Stimulated activated CD8-positive, alpha-beta memory T cell treated with anti-CD3 and anti-CD28 coated beads, Interleukin-12 subunit alpha, Interleukin-12 subunit beta, amount 100 ng/mL, for 1 hour (primary cell): ENCODE results near the gene ELL.

Experiments
- DNase-seq: peaks from one replicate; pipeline ENCODE4 v3.0.0-alpha.2; 2020; ENCODE audit warnings: low read depth

Gene ELL

DNA sequence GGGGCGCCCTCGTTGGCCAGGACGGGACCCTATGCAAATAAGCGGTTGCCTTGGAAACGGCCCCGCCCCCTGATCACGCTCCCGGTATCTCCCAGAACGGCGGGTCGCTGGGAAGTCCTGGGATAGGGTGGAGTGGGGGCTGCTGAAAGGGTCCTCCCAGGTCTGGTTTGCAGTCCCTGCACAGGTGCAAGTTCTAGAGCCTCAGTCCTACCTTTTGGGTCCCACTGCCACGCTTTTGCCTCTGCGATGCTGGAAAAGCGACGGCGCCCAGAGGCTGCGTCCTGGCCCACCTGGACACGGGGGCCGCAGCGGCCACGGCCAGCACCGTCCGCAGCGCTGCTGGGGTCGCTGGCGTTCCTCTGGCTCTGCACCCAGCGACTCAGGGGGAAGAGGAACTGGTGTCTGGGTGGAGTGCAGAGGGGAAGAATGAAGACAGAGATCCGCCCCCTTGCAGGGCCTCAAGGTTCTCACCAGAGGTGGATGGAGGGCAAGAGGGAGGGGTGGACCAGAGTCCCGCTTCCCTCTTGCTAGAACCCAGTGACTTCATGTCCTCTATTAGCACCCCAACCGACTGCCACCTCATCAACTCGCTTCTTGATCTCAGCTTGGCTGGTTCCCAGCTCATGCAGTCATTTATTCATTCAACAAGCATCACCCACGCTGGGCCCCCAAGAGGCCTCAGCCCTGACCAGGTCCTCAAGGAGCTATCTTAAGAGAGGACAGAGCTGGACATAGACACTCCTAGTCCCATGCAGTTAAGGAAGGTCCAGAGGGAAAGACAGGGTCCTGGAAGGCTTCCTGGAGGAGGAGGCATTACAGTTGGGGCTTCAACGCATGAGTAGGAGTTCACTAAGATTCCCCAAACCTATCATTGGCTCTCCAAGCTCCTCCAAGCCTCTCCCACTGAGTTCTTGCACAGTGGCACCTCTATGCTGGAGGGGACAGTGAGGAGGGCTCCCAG is 124.3 kb downstream of the ELL start, which contains the start of gene LRRC25:
Gene LRRC25, minus strand, starts transcription at position 381 of the 961 bp plus-strand sequence. CDS start 659 bp downstream, outside the sequence.
- DNase-seq, result no peak

DNA sequence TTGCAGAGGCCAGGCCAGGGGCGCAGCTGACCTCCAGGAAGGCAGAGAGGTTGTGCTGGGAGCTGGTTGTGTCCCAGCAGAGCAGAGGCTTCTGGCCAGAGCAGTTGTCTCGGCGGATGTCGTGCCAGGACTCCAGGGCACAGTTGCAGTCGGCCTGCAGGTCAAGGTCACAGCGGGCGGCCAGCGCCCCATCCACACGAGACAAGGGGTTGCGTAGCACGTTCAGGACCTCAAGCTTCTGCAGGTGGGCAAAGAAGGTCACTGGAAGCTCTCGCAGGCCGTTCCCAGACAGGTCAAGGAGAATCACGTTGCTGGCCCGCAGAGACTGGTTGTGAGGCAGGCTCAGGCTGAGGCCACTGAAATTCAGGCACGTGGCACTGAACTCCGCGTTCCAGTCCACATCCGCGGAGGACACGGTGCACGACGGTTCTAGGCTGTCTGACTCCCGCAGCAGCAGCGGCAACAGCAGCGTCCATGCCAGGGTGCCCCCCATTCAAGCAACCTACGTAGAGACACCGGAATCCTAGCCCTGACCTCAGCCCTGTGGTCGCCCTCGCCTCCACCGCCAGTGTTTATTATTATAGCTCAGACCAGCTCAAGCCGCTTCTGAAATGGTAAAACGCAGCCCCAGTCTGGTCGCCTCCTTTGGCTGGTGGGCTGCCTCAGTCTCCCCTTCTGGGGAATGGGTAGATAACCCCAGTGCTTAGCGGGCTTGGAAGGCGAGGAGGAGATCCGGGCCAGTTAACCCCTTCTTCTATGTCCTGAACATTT is 125.2 kb downstream of the ELL start:
- no peak for DNase-seq

DNA sequence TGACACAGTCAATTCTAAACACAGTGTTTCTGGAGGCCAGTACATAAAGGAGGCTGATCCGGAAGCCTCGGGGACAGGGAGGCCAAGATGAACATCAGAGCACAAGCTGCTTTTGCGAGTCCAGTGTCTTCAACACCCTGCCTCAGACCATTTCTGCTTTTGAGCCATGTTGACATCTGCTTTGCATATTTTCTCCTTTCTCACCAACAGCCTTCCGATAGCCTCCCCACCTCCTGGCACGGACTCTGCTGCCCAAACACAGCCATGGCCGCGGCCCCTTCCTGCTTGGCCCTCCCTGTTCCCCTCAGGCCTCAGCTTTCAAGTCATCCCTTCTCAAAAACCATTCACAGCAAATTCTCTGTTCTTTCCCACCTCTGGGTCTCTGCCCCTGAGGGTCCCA is 128.0 kb downstream of the ELL start:
- no peak for DNase-seq

DNA sequence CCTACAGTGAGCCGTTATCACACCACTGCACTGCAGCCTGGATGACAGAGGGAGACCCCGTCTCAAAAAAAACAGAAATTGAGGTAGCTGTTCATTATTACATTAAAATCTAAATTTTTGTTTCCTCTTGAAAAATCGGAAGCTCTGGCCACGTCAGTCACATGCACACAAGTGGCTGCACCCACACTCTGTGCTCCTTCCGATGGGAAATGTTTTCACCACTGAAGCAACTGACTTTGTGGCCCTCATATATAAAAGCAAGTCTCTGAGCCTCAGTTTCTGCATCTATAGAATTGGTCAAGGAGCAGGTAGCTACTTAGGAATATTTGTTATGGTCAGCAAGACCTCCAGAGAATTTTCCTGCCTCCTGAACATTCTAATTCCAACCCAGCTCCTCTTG is 128.9 kb downstream of the ELL start:
- DNase-seq, result no peak
